HEK293 (cell line): ENCODE measurements around the gene RAB28.

ENCODE experiments used
- HOXD13 ChIP-seq: sonication (generic); formaldehyde crosslinking; IDR thresholded peaks from 2 replicates; pipeline ENCODE4 v1.8.0; 2022; ENCODE audit warnings: missing genetic modification reagents, borderline replicate concordance
- IKZF3 ChIP-seq: fragments of 450-650 bp; IDR thresholded peaks from 2 replicates; pipeline ENCODE4 v1.5.0; 2018; ENCODE audit warnings: missing biosample characterization, mild to moderate bottlenecking, missing genetic modification characterization, moderate library complexity
- KLF7 ChIP-seq: fragments of 450-650 bp; formaldehyde crosslinking; IDR thresholded peaks from 2 replicates; pipeline ENCODE4 v1.5.1; 2016; ENCODE audit warnings: missing biosample characterization, missing genetic modification characterization, borderline replicate concordance
- KLF8 ChIP-seq: fragments of 450-650 bp; formaldehyde crosslinking; IDR thresholded peaks from 2 replicates; pipeline ENCODE4 v1.5.1; 2016; ENCODE audit warnings: missing biosample characterization, missing genetic modification characterization
- OVOL3 ChIP-seq: fragments of 450-650 bp; formaldehyde crosslinking; IDR thresholded peaks from 2 replicates; pipeline ENCODE4 v1.5.1; 2016; ENCODE audit warnings: missing biosample characterization, missing genetic modification characterization
- PBX3 ChIP-seq: sonication (generic); formaldehyde crosslinking; IDR thresholded peaks from 2 replicates; pipeline ENCODE4 v1.8.1; 2022; ENCODE audit warnings: mild to moderate bottlenecking, moderate library complexity, missing genetic modification reagents
- PRDM10 ChIP-seq: fragments of 450-650 bp; formaldehyde crosslinking; IDR thresholded peaks from 2 replicates; pipeline ENCODE4 v1.5.1; 2016; ENCODE audit warnings: missing biosample characterization, missing genetic modification characterization
- SETDB1 ChIP-seq: IDR thresholded peaks from one replicate; pipeline ENCODE4 v1.6.1; 2017; ENCODE audit warnings: mild to moderate bottlenecking, low read length, moderate library complexity, mixed read lengths; ENCODE audit not compliant: insufficient read length
- SP2 ChIP-seq: fragments of 450-650 bp; formaldehyde crosslinking; IDR thresholded peaks from 2 replicates; pipeline ENCODE4 v1.5.1; 2016; ENCODE audit warnings: missing biosample characterization, missing genetic modification characterization
- SP3 ChIP-seq: fragments of 450-650 bp; formaldehyde crosslinking; IDR thresholded peaks from 2 replicates; pipeline ENCODE4 v1.5.1; 2016; ENCODE audit warnings: missing biosample characterization, missing genetic modification characterization
- YY2 ChIP-seq: fragments of 450-650 bp; formaldehyde crosslinking; IDR thresholded peaks from 2 replicates; pipeline ENCODE4 v1.5.1; 2016; ENCODE audit warnings: missing biosample characterization, missing genetic modification characterization
- ZBTB10 ChIP-seq: fragments of 450-650 bp; formaldehyde crosslinking; IDR thresholded peaks from 2 replicates; pipeline ENCODE4 v1.5.1; 2016; ENCODE audit warnings: missing biosample characterization, missing genetic modification characterization
- ZBTB20 ChIP-seq: fragments of 450-650 bp; formaldehyde crosslinking; IDR thresholded peaks from 2 replicates; pipeline ENCODE4 v1.5.1; 2016; ENCODE audit warnings: missing biosample characterization, missing genetic modification characterization
- ZNF140 ChIP-seq: fragments of 450-650 bp; formaldehyde crosslinking; IDR thresholded peaks from 2 replicates; pipeline ENCODE4 v1.5.1; 2016; ENCODE audit warnings: missing biosample characterization, missing genetic modification characterization
- ZNF146 ChIP-seq: fragments of 450-650 bp; formaldehyde crosslinking; IDR thresholded peaks from 2 replicates; pipeline ENCODE4 v1.5.1; 2016; ENCODE audit warnings: missing biosample characterization, missing genetic modification characterization
- ZNF266 ChIP-seq: fragments of 450-650 bp; formaldehyde crosslinking; IDR thresholded peaks from 2 replicates; pipeline ENCODE4 v1.5.1; 2016; ENCODE audit warnings: missing biosample characterization, missing genetic modification characterization, low read depth
- ZNF37A ChIP-seq: fragments of 450-650 bp; IDR thresholded peaks from 2 replicates; pipeline ENCODE4 v1.5.1; 2018; ENCODE audit warnings: missing biosample characterization, missing genetic modification characterization
- ZNF394 ChIP-seq: fragments of 450-650 bp; formaldehyde crosslinking; IDR thresholded peaks from 2 replicates; pipeline ENCODE4 v1.5.1; 2016; ENCODE audit warnings: missing biosample characterization, missing genetic modification characterization, mild to moderate bottlenecking, moderate library complexity, borderline replicate concordance
- ZNF518A ChIP-seq: fragments of 450-650 bp; formaldehyde crosslinking; conservative IDR thresholded peaks from 2 replicates; pipeline ENCODE4 v1.5.1; 2016; ENCODE audit warnings: low read depth, missing biosample characterization, missing genetic modification characterization
- ZNF768 ChIP-seq: fragments of 450-650 bp; formaldehyde crosslinking; IDR thresholded peaks from 2 replicates; pipeline ENCODE4 v1.5.1; 2018; ENCODE audit warnings: missing biosample characterization, mild to moderate bottlenecking, missing genetic modification characterization
- ZSCAN4 ChIP-seq: fragments of 450-650 bp; formaldehyde crosslinking; IDR thresholded peaks from 2 replicates; pipeline ENCODE4 v1.5.1; 2017; ENCODE audit warnings: missing biosample characterization, missing genetic modification characterization

The RAB28 gene

GRCh38 chr4:13483136-13483767 is 888 bp downstream of the RAB28 start (continued):
- TF ChIP-seq ZNF37A (no peak), YY2 (tag by site-specific recombination) (no peak), ZBTB10 (no peak), SP2 (peak; percentile 30; the same call in 1 of the 2 replicates), ZBTB20 (tag by site-specific recombination) (peak; percentile 75), ZNF394 (no peak), ZNF768 (no peak), HOXD13 (CRISPR knock-in tag) (no peak), PRDM10 (tag by site-specific recombination) (no peak), ZSCAN4 (tag by site-specific recombination) (no peak), IKZF3 (tag by site-specific recombination) (peak; percentile 7; the same call in 1 of the 2 replicates), SETDB1 (no peak), OVOL3 (tag by site-specific recombination) (no peak), KLF8 (tag by site-specific recombination) (no peak), ZNF518A (tag by site-specific recombination) (no peak), KLF7 (no peak), ZNF266 (tag by site-specific recombination) (no peak), ZNF146 (no peak), PBX3 (no peak), SP3 (tag by site-specific recombination) (no peak), ZNF140 (tag by site-specific recombination) (no peak)
